Measurements from ENCODE around the gene AKR7A2. TPM values are rescaled to one million over a fixed set of nuclear protein-coding genes. Genes with fewer than 3 reads are reported as not detected.

Gene AKR7A2
- total and polyA plus RNA-seq, 8 donors, result 11.7 to 33.8 (median 27.8) TPM

GRCh38 chr1:19348441-19349198 is 36.7 kb upstream of the AKR7A2 start:
- no peak for TF ChIP-seq CTCF (IDR thresholded peaks at IDR 0.05)
- DNase-seq, result no peak
- Histone ChIP-seq H3K9me3 (no peaks in the 10 kb centered on the region), H3K4me3 (no peak overlapping the region), H3K36me3 (peaks cover 0 to 14% (median 4%) of the 10 kb centered on the region in 3 donors), H3K27ac (no peak overlapping the region), H3K27me3 (no peaks in the 10 kb centered on the region), H3K4me1 (no peaks in the 10 kb centered on the region)
- ATAC-seq, result no peak
- intact Hi-C loops (cut with DNase I), result loop anchor here in 2 of 3 donors (10.0 kb wide), 1 partner anchor 306 kb away; no protein-coding TSS in a partner anchor
- FAIRE-seq, result no peak
- WGBS, 2 donors, result 81 to 86% methylated on average over 15 of the region's 15 CpGs

GRCh38 chr1:19347533-19348172 is 35.7 kb upstream of the AKR7A2 start:
- FAIRE-seq, result no peak
- Histone ChIP-seq H3K4me1 (no peaks in the 10 kb centered on the region), H3K36me3 (peaks cover 0 to 22% (median 4%) of the 10 kb centered on the region in 3 donors), H3K27ac (no peak overlapping the region), H3K27me3 (no peaks in the 10 kb centered on the region), H3K4me3 (no peak overlapping the region), H3K9me3 (no peaks in the 10 kb centered on the region)
- peak in 1 of 4 donors; percentile 22 for ATAC-seq
- intact Hi-C loops (cut with DNase I), result loop anchor here in 2 of 3 donors (10.0 kb wide), 1 partner anchor 307 kb away; no protein-coding TSS in a partner anchor
- no peak for DNase-seq
- TF ChIP-seq CTCF (IDR thresholded peaks at IDR 0.05), result no peak
- 74 to 78% methylated on average over 14 of the region's 14 CpGs for WGBS, 2 donors

- no peak overlapping the region for H3K27ac ChIP-seq
- FAIRE-seq (no peak), ATAC-seq (no peak), DNase-seq (no peak)
- H3K4me1 ChIP-seq, result no peaks in the 10 kb centered on the region
- no peak for TF ChIP-seq CTCF (IDR thresholded peaks at IDR 0.05)
- no peaks in the 10 kb centered on the region for H3K9me3 ChIP-seq
- peaks cover 0 to 16% (median 4%) of the 10 kb centered on the region in 3 donors for H3K36me3 ChIP-seq
- H3K27me3 ChIP-seq, result no peaks in the 10 kb centered on the region
- intact Hi-C loops (cut with DNase I), result loop anchor here in 2 of 3 donors (10.0 kb wide), 1 partner anchor 309 kb away; no protein-coding TSS in a partner anchor
- no peak overlapping the region for H3K4me3 ChIP-seq
- 82 to 88% methylated on average over 6 of the region's 6 CpGs for WGBS, 2 donors
These were observed 34.1 kb upstream of the AKR7A2 start for GRCh38 chr1:19346026-19346425.

GRCh38 chr1:19345391-19345790 is 33.4 kb upstream of the AKR7A2 start:
- intact Hi-C loops (cut with DNase I), result loop anchor here in 2 of 3 donors (10.0 kb wide), 1 partner anchor 309 kb away; no protein-coding TSS in a partner anchor
- no peak overlapping the region for H3K4me3 ChIP-seq
- TF ChIP-seq CTCF (IDR thresholded peaks at IDR 0.05), result no peak
- DNase-seq (no peak), ATAC-seq (no peak), FAIRE-seq (no peak)
- no peak overlapping the region for H3K27ac ChIP-seq
- 87 to 91% methylated on average over 8 of the region's 8 CpGs for WGBS, 2 donors
- peaks cover 0 to 16% (median 4%) of the 10 kb centered on the region in 3 donors for H3K36me3 ChIP-seq
- H3K9me3 ChIP-seq, result no peaks in the 10 kb centered on the region
- H3K27me3 ChIP-seq, result no peaks in the 10 kb centered on the region
- H3K4me1 ChIP-seq, result no peaks in the 10 kb centered on the region

All from pancreas (tissue), 10 donors.